ENCODE data around the gene KLRB1. TPM values are rescaled to one million over a fixed set of nuclear protein-coding genes. Genes with fewer than 3 reads are reported as not detected.
A peak's percentile ranks its signal among the peaks of the same experiment; 100 is the strongest.
"Not testable (repeated sequence)": the region's sequence is repeated elsewhere in the genome, so short reads cannot be mapped to it uniquely, and the experiment has no call there.

The KLRB1 gene
- total and polyA plus RNA-seq, 8 donors = 0.50 to 4.9 (median 1.8) TPM; not detected in 3

DNA sequence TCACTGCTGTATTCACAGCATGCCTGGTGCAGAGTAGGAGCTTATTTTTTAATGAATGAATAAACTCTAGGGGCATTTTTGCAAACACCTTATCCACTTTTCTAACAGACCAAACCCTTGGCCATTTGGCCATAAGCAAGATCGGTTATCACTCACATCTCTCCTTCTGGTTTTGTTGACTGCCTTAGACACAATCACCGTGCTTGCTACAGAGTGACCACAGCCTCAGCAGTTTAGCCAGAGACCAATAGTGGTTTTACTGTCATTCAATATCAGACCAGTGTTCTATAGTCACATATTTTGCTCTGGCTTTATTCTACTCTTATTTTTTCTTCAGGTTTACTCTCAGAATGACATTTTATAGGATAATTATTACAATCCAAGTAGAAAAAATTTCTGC lies 2.2 kb downstream of the KLRB1 start:
- intact Hi-C loops (cut with DNase I; ENCODE audit: low total_unique reads) = no loop called here
- DNase-seq = no peak
- Histone ChIP-seq H3K27me3 (no peaks in the 10 kb centered on the region), H3K9me3 (peaks cover 0 to 3% (median 0%) of the 10 kb centered on the region in 4 donors), H3K27ac (no peak overlapping the region), H3K36me3 (no peaks in the 10 kb centered on the region), H3K4me3 (no peak overlapping the region), H3K4me1 (no peaks in the 10 kb centered on the region)
- TF ChIP-seq POLR2A (IDR thresholded peaks at IDR 0.05) (no peak), POLR2AphosphoS5 (IDR thresholded peaks at IDR 0.05) (no peak), EP300 (IDR thresholded peaks at IDR 0.05) (no peak)
- TF ChIP-seq, protein P1, sequence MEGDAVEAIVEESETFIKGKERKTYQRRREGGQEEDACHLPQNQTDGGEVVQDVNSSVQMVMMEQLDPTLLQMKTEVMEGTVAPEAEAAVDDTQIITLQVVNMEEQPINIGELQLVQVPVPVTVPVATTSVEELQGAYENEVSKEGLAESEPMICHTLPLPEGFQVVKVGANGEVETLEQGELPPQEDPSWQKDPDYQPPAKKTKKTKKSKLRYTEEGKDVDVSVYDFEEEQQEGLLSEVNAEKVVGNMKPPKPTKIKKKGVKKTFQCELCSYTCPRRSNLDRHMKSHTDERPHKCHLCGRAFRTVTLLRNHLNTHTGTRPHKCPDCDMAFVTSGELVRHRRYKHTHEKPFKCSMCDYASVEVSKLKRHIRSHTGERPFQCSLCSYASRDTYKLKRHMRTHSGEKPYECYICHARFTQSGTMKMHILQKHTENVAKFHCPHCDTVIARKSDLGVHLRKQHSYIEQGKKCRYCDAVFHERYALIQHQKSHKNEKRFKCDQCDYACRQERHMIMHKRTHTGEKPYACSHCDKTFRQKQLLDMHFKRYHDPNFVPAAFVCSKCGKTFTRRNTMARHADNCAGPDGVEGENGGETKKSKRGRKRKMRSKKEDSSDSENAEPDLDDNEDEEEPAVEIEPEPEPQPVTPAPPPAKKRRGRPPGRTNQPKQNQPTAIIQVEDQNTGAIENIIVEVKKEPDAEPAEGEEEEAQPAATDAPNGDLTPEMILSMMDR (IDR thresholded peaks at IDR 0.05) = no peak
- 82 to 94% (median 87%) methylated on average over 2 of the region's 2 CpGs for WGBS, 5 donors

GRCh38 chr12:9604287-9604686 lies 3.4 kb downstream of the KLRB1 start:
- H3K36me3 ChIP-seq = no peaks in the 10 kb centered on the region
- TF ChIP-seq POLR2A (IDR thresholded peaks at IDR 0.05) = no peak
- TF ChIP-seq POLR2AphosphoS5 (IDR thresholded peaks at IDR 0.05) = no peak
- TF ChIP-seq, protein P1 (IDR thresholded peaks at IDR 0.05) = no peak
- TF ChIP-seq EP300 (IDR thresholded peaks at IDR 0.05) = no peak

GRCh38 chr12:9600426-9600825 lies 7.3 kb downstream of the KLRB1 start:
- H3K4me1 ChIP-seq; H3K36me3 ChIP-seq; intact Hi-C loops (cut with DNase I; ENCODE audit: low total_unique reads); H3K27me3 ChIP-seq; H3K27ac ChIP-seq; DNase-seq; H3K4me3 ChIP-seq; H3K9me3 ChIP-seq: not testable (repeated sequence)
- WGBS, 5 donors = 31 to 72% (median 50%) methylated on average over 3 of the region's 3 CpGs

More at GRCh38 chr12:9604287-9604686, 3.4 kb downstream of the KLRB1 start:
- Histone ChIP-seq H3K4me3 (no peak overlapping the region), H3K27me3 (no peaks in the 10 kb centered on the region), H3K27ac (no peak overlapping the region), H3K4me1 (no peaks in the 10 kb centered on the region), H3K9me3 (no peaks in the 10 kb centered on the region)
- intact Hi-C loops (cut with DNase I; ENCODE audit: low total_unique reads) = no loop called here
- WGBS, 5 donors = 91 to 96% (median 94%) methylated on average over 5 of the region's 5 CpGs
- peak in 1 of 2 donors; percentile 2 for DNase-seq

- TF ChIP-seq, protein P1 (IDR thresholded peaks at IDR 0.05) = no peak
- TF ChIP-seq EP300 (IDR thresholded peaks at IDR 0.05) (no peak), POLR2A (IDR thresholded peaks at IDR 0.05) (no peak), POLR2AphosphoS5 (IDR thresholded peaks at IDR 0.05) (no peak)
- Histone ChIP-seq H3K4me1 (no peaks in the 10 kb centered on the region), H3K27me3 (no peaks in the 10 kb centered on the region), H3K27ac (no peak overlapping the region), H3K36me3 (no peaks in the 10 kb centered on the region), H3K4me3 (no peak overlapping the region), H3K9me3 (no peaks in the 10 kb centered on the region)
- intact Hi-C loops (cut with DNase I; ENCODE audit: low total_unique reads) = no loop called here
- no peak for DNase-seq
- WGBS, 5 donors = 31 to 58% (median 49%) methylated on average over 3 of the region's 3 CpGs
Measured at GRCh38 chr12:9598363-9598762, 9.4 kb downstream of the KLRB1 start.

DNA sequence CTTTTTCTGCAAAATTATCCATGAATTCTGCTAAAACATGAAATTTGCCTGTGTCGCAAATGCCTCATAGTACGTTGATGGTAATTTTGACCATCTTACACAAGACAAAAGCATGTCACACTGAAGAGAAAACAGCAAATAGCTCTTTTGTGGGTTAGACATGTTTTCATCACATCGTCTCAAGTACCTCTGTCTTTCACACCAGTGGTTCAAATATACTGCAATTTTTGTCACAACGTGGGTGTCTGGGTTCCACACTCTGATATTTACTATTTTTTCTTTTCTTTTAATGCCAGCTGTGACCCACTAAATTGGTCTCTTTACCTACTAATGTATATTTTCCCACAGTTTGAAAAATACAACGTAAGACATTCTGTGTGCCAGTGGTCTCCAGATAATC lies 10.4 kb downstream of the KLRB1 start:
- 85 to 92% (median 90%) methylated on average over 5 of the region's 5 CpGs for WGBS, 5 donors
- no peak for DNase-seq
- no peak overlapping the region for H3K4me3 ChIP-seq
- TF ChIP-seq, protein P1 (IDR thresholded peaks at IDR 0.05) = no peak
- TF ChIP-seq POLR2AphosphoS5 (IDR thresholded peaks at IDR 0.05) (no peak), EP300 (IDR thresholded peaks at IDR 0.05) (no peak), POLR2A (IDR thresholded peaks at IDR 0.05) (no peak)
- H3K27me3 ChIP-seq = no peaks in the 10 kb centered on the region
- intact Hi-C loops (cut with DNase I; ENCODE audit: low total_unique reads) = no loop called here
- H3K27ac ChIP-seq = no peak overlapping the region
- H3K4me1 ChIP-seq = no peaks in the 10 kb centered on the region
- no peaks in the 10 kb centered on the region for H3K9me3 ChIP-seq
- no peaks in the 10 kb centered on the region for H3K36me3 ChIP-seq
